AML-193 (cell line): ENCODE measurements around the gene DOP1B.
A peak's percentile ranks its signal among the peaks of the same experiment; 100 is the strongest.
"Not testable (repeated sequence)": the region's sequence is repeated elsewhere in the genome, so short reads cannot be mapped to it uniquely, and the experiment has no call there.

ENCODE experiments used
- DNase-seq, 2 experiments: peaks; one replicate each; lab custom pipeline; 2025; lab: John Stamatoyannopoulos, UW

Gene DOP1B

GRCh38 chr21:36175771-36176565, 19.3 kb downstream of the DOP1B start:
- no peak for DNase-seq

- DNase-seq, result peak in 1 of 2 experiments; percentile 25
These were observed 21.7 kb downstream of the DOP1B start for GRCh38 chr21:36178349-36178748.

- no peak for DNase-seq
These were observed 22.5 kb downstream of the DOP1B start for GRCh38 chr21:36179145-36179544.

- DNase-seq, result no peak
These were observed 24.3 kb downstream of the DOP1B start for GRCh38 chr21:36180963-36181362.

- peak; percentile 79 to 80 for DNase-seq
These were observed 26.6 kb downstream of the DOP1B start for GRCh38 chr21:36183144-36183795.

- no peak for DNase-seq
These were observed 27.9 kb downstream of the DOP1B start for GRCh38 chr21:36184545-36184944.

GRCh38 chr21:36185523-36185922, 28.9 kb downstream of the DOP1B start:
- DNase-seq, result no peak

- peak in 1 of 2 experiments; percentile 5 for DNase-seq
These were observed 29.5 kb downstream of the DOP1B start for GRCh38 chr21:36186081-36186480.

- DNase-seq, result no peak
These were observed 30.1 kb downstream of the DOP1B start for GRCh38 chr21:36186506-36187399.

- no peak for DNase-seq
These were observed 31.6 kb downstream of the DOP1B start for GRCh38 chr21:36188081-36188681.

GRCh38 chr21:36188937-36189336, 32.3 kb downstream of the DOP1B start:
- no peak for DNase-seq

GRCh38 chr21:36190736-36191135, 34.1 kb downstream of the DOP1B start:
- DNase-seq, result no peak

GRCh38 chr21:36193200-36193599, 36.6 kb downstream of the DOP1B start:
- no peak for DNase-seq

GRCh38 chr21:36194024-36194423, 37.4 kb downstream of the DOP1B start:
- no peak for DNase-seq

GRCh38 chr21:36195613-36196012, 39.0 kb downstream of the DOP1B start:
- no peak for DNase-seq

GRCh38 chr21:36199021-36199420, 42.4 kb downstream of the DOP1B start:
- DNase-seq, result no peak

- DNase-seq, result not testable (repeated sequence)
These were observed 43.0 kb downstream of the DOP1B start for GRCh38 chr21:36199575-36199974.

- no peak for DNase-seq
These were observed 43.5 kb downstream of the DOP1B start for GRCh38 chr21:36200081-36200561.

- DNase-seq, result no peak
These were observed 46.3 kb downstream of the DOP1B start for GRCh38 chr21:36202726-36203602.

- no peak for DNase-seq
These were observed 46.9 kb downstream of the DOP1B start for GRCh38 chr21:36203603-36203889.

GRCh38 chr21:36204980-36205379, 48.4 kb downstream of the DOP1B start:
- no peak for DNase-seq
